ENCODE results near the gene GRIN2A. TPM values are rescaled to one million over a fixed set of nuclear protein-coding genes. Genes with fewer than 3 reads are reported as not detected.
"Not testable (repeated sequence)": the region's sequence is repeated elsewhere in the genome, so short reads cannot be mapped to it uniquely, and the experiment has no call there.

GRIN2A gene
- total RNA-seq, 1 experiment from 2014 or later, result 0.14 TPM

DNA sequence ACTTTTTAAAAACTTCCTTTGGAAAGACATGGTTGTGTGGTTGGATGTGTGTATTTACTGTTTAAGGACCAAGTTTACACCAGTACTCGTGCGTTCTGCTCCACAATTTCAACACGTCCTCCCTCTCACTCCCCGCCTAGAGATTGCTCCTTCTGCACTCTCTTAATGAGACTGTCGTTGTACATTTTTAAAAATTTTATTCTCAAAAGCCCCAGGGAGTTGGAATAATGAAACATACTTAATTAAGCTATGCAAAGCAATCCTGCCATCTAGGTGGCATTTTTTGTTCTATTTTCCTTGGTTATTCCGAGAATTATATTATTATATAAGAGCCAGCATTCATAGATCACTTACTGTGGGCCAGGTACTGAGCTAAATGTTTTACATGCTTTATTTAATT lies 264.5 kb downstream of the GRIN2A start:
- no peak for DNase-seq (ENCODE audit: low spot score)

DNA sequence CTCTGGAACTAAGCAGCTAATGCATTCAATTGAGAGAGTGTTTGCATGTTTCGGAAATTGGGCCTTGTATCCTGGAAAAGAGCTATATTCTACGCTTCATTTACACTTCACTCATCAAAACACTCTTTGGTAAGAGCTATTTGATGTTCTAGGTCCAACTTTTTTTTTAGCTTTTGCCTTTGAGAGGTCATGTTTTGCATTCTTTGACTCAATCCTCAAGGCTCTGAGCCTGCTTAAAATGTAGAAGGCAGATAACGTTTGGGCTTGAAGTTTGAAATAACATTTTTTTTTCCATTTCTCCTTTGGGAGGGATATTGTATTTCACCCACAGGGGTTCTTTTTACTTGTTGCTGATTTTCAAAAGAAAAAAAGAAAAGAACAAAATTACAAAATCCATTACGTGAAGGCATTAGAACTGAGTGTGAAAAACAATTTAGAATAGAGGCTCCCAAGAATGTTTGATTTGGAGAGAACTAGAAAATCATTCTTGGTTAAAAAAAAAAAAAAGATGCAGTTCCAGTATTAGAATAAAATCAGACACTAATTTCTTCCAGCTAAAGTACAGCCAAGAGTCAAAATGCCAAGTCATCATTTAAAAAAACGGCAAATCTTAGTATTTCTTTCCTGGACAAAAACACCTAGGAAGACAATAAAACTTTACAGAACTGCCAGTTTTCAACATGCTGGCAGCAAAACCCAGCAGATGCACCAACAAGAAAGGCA lies 268.5 kb downstream of the GRIN2A start:
- no peak for DNase-seq (ENCODE audit: low spot score)

DNA sequence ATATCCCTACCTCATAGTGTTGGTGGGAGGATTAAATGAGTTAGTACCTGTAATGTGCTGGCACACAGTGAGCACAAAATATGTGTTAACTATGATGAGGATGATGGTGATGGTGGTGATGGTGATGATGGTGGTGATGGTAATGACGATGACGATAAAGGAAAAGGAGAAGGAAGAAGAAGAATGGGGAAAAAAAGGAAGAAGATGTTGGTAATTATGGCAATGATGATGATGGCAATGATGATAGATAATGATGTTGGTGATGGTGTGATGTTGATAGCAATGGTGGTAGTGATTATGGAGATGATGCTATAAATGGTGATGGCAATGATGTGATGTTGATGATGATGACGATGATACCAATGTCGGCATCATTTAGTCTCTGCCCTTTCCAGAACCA lies 270.2 kb downstream of the GRIN2A start:
- no peak for DNase-seq (ENCODE audit: low spot score)

DNA sequence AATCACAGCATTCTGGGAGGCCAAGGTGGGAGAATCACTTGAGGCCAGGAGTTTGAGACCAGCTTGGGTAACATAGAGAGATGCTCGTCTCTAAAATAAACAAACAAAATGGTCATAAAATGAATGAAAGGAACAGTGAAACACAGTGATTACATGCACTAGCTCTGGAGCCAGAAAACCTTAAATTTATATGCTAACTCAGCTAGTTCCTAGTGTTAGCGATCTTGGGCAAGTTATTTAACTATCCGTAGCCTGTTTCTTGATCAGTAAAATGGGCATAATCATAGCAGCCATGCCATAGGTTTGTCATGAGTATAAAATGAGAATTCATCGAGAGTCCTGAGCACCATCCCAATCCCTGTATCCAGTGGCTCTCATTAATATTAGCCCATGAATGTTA lies 271.0 kb downstream of the GRIN2A start:
- no peak for DNase-seq (ENCODE audit: low spot score)

DNA sequence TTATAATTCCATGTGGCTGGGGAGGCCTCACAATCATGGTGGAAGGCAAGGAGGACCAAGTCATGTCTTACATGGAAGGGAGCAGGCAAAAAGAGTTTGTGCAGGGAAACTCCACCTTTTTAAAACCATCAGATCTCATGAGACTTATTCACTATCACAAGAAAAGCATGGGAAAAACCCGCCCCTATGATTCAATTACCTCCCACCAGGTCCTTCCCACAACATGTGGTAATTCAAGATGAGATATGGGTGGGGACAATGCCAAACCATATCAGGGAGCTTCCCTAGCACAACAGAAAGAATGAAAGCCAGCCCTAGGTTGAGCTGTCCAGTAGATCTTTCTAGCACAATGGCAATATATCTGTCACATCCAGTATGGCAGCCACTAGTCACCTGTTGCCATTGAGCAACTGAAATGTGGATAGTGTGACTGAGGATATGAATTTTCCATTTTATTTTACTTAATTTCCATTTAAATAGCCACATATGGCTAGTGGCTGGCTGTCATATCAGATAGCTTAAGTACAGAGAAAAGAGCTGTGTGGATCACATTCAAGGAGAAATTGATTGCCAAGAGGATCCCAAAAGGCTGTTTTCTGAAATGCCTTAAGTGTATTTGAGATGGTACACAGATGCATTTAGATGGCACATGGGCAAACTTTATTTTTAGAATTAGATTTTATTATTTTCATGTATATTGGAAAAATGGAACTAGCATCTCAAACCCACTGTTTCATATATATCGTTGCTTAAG lies 273.0 kb downstream of the GRIN2A start:
- DNase-seq (ENCODE audit: low spot score), result no peak

DNA sequence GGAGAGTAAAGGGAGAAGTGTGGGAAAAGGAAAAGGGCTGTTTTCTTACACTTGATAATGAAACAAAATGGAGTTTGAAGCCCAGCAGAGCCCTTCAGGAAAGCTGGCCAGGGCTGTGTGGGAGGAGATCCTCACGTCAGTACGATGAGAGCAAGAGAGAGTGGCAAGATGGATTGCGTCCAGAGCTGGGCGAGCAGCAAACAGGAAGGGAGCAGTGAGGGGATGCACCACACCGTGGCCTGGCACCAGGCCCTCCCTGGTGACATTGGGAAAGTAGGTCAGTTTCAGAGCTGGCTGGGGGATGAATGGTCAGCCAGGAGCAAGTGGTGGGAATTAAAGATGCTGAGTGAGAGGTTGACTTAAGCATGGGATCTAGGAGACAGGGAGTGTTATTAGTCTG lies 273.6 kb downstream of the GRIN2A start:
- DNase-seq (ENCODE audit: low spot score), result no peak

DNA sequence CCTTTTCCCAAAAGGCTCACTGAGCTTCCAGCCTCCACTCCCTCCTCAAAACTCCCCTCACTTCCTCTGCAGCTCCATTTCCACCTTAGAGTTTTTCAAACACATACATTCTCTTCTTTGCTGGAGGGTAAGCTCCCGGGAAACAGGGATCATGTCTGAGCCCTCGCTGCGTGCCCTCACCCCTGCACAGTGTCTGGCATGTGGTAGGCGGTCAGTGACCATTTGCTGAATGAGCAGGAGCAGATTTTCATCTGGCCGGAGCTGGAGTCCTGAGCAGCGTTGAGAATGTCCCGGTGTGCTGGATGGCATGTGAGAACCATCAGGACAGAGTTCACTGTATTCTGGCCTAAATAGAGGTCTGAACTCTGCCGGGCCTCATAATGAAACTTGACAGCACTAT lies 274.5 kb downstream of the GRIN2A start:
- DNase-seq (ENCODE audit: low spot score), result no peak

DNA sequence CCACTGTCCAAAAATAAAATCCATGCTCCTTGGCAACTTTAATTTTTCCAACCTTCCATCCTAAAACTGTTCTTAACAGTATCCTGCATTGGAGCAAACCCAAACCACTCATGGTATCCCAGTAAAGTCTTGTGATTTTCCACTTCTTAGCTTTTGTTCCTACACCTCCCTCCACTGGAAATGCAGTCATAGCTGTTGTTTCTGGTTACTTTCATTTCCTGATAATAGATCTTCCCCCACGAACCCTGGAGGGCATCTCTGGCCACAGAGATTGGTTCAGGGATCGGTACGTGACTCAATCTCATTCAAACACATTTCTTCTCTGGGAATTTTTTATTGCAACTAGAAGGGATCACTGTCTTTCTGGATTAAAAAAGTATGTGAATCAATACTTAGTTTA lies 276.0 kb downstream of the GRIN2A start:
- no peak for DNase-seq (ENCODE audit: low spot score)

DNA sequence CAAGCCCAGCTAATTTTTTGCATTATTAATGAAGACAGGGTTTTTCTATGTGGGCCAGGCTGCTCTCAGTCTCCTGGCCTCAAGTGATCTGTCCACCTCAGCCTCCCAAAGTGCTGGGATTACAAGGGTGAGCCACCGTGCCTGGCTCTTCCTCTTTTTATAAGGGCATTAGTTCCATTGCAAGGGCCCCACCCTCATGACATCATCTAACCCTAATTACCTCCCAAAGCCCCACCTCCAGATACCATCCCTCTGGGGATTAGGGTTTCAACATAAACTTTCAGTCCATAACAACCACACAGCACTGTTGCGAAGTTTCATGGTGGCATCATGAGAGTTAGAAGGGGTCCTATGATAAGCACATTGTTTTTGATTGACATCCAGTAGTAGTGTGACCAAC lies 277.7 kb downstream of the GRIN2A start:
- DNase-seq (ENCODE audit: low spot score), result no peak

DNA sequence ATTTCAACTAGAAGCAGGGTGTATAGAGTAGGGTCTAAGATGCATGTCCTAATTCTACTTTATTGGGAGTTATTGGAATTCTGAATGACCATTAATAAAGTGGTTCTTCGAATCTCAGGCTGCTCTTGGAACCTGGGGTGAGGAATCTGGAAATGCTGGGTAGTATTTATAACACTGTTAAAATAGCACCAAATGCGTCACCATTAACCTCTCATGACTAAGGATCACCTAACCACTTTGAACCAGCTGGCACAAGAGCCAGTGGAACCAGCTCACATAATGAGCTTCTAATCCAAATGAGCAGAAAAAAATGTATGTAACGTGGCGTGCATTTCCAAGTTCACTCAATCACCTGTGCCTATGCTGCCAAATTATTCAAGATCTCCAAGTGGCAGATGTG lies 281.7 kb downstream of the GRIN2A start:
- DNase-seq (ENCODE audit: low spot score), result no peak

DNA sequence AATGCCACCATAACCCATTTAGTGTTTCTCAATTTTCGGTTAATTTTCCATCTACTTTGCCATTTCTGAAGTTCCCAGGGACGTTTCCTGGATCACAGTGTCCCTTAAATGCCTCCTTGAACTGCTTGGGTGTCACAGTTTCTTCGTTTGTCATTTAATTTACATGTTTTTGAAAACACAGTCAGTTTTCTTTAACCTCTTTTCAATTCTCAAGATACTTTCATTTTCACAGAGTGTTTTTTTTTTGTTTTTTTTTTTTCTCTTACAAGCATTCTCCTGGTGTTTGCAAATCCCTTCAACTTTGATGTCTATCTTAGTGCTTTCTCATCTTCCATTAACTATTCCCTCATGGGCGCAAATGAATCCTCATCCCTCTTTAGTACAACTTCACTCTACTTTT lies 283.7 kb downstream of the GRIN2A start:
- no peak for DNase-seq (ENCODE audit: low spot score)

DNA sequence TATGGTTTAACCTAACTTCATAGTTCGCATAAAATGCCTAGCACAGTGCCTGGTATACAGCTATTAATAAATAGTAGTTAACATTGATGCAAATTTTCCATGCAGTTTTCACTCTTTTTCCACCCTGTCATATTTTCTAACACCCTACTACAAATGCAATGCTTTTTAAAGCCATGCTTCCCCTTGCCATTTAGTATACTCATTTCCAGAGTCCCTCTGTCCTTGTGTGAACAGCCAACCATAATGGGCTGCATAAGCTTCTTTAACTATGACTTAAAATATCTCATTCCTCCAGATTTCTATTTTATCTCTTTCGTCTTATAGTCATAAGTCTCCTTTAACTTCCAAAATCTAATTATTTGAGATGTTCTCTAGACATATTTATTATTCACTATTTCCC lies 284.1 kb downstream of the GRIN2A start:
- DNase-seq (ENCODE audit: low spot score), result no peak

DNA sequence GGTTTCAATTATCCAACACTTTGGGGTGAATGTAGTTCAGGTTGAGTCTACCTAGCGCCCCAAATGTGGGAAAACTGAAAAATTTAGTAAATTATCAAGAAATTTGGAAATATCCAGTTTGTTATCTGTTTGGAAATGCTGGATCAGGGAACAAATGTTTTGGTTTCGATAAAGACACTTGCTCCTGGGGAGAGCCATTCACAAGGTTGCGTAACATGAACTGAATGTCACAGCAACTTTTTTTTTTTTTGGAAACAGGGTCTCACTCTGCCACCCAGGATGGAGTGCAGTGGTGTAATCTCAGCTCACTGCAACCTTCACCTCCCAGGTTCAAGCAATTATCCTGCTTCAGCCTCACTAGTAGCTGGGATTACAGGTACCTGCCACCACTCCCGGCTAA lies 286.4 kb downstream of the GRIN2A start:
- DNase-seq (ENCODE audit: low spot score), result no peak

DNA sequence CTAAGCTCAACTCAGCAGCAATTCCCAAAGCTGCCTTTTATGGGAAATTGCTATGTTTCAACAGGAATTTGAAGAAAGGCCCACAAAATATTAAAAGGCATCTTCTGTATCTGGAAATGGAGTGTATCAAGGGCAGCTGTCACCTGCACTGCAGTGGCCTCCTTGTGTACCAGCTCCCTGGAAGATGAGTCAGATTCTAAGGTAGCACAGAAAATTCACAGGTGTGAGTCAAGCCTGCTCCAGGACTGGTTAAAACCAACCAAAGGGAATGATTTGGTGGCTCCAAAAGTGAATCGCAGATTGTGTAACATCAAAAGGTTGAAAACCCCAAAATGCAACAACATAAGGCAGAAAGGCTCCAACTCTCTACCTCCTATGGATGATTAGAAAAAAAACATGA lies 296.4 kb downstream of the GRIN2A start:
- no peak for DNase-seq (ENCODE audit: low spot score)

DNA sequence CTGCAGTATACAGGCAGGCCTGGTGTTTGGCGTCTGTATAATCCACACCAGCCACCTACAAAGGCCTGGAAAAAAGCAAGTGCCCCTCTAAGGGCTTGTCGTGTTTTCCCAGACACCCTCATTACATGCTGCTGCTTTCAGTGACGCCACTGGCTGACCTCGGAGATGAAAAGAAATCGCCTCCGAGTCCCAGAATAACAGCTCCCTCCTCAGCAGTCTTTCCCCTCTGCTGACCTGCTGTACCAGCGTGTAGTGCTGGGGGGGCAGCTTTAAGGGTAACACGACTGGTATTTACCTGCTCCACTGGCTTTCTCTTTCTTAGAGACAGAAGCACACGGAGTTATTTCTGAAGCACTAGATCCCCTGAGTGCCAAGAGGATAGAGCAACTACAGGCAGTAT lies 296.8 kb downstream of the GRIN2A start:
- no peak for DNase-seq (ENCODE audit: low spot score)

DNA sequence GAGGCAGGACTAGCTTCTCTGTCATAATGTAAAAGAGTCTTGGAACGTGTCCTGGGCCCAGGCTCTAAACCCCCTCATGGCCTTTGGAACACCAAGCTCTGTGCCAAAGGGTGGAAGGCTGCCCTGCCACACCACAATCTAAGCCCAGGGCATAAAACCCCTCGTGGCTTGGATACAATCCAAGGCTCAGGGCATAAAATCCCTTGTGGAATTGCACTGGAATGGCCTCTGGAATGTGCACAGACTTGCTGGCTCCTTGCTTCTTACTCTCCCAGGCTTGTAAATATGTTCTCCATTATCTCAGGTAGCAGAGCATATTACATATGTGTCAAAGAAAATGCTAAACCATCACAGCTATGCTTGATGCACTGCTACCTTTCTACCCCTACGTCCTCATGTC lies 306.2 kb downstream of the GRIN2A start:
- DNase-seq (ENCODE audit: low spot score), result not testable (repeated sequence)

DNA sequence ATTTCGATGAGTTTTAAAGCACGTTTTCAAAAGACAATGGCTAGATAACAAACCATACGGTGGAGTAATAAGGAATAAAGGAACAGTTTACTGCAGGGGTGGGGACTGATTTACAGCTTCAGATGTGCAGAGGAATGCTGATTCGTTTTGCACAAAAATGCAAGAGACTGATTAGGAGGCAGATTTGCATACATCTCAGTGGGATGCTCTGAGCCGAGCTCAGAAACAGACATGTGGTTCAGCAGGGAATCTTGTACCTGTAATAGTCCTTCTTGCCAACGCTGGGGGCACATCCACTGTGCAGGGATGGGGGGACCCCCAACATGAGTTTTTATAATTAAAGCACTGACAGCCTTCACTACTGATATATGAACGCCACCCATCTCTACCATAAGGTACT lies 308.0 kb downstream of the GRIN2A start:
- no peak for DNase-seq (ENCODE audit: low spot score)

DNA sequence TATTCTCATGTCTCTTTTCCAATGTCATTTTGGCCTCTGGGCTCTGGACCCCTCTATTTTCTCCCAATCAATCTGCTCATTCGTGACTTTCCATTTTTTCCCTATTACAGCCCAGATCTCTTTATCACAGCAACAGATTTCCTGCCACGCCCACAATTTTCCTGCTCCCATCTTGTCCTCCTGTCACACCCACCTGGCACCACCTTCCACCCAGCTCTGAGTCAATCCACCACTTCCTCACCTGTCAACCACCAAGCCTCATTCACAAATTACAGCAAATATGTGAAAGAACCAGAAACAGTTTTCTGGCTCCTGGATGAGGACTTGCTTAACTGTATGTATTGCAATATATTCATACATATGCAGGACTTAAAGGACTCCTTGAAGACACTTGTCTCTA lies 311.3 kb downstream of the GRIN2A start:
- DNase-seq (ENCODE audit: low spot score), result no peak

DNA sequence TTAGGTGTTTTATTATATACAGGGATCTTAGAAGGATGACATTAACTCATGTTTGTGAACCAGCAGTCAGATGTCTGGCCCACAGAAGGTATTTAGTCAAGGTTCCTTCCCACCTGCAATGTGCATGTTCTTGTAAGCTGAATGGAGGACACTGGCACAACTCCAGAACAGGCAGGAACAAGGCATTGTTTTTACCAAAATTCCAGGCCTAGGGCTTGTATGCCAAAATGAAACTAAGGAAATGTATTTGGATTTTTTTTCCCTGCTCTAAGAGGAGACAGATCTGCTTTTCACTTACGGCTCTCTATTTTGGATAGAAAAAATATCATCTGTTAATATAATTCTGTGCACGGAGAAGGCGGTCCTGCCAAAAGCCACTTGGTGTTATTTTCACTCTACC lies 312.5 kb downstream of the GRIN2A start:
- DNase-seq (ENCODE audit: low spot score), result no peak

DNA sequence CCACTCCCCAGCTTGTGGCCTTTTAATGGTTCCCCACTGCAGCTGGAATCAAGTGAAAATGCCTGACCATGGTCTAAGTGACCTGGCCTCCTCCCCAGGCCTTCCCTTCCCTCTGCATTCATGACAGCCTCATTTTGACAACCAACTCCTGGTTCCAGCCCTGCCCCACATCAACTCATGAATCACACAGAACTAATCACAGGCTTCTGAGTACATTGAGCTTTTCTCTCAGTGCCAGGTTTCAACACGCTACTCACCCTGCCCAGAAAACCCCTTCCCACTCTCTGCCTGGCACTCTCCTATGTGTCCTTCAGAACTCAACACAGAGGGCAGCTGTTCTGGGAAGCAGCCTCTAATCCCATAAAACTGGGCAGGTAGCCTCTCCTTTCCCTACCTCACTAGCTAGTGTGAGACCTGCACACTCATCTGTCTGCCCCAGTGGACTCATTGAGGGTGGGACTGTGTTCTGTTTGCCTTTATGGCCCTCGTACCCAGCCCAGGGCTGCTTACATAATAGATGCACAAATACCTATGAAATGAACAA lies 313.6 kb downstream of the GRIN2A start:
- DNase-seq (ENCODE audit: low spot score), result no peak

DNA sequence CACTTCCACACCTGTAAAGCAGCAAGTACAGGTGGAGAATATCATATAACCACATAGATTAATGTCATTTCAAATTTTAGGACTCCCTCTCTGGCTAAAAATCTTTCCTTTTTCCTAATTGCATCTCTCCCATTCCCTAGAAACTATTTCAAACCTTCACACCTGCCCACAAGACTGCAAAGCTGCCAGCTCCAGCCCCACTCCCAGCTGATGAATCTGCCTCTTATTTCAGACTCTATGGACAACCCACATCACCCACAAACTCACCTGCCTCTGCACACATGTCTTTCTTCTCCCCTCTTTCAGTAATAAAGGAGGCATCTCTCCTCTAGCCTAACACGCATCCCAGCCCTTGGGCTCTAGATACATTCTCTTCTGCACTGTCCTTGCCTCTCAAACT lies 315.1 kb downstream of the GRIN2A start:
- no peak for DNase-seq (ENCODE audit: low spot score)

DNA sequence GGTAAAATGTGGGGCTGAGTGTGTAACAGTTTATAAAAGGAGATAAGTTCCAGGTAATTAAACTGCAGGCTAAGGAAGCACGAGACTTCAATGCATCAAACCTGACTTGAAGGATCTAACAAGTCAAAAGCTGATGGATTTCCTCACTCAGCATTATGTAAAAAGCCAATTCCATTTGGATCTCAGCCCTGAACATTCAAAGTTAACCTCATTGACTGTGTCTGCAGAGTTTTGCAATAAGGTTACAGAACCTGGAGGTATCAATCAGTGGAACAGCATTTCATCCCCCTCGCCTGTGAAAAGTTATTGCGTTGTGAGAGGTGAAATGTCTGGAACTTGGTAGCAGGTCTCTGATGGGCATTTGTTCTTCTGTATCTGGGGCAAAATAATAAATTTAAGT lies 317.8 kb downstream of the GRIN2A start:
- DNase-seq (ENCODE audit: low spot score), result no peak

DNA sequence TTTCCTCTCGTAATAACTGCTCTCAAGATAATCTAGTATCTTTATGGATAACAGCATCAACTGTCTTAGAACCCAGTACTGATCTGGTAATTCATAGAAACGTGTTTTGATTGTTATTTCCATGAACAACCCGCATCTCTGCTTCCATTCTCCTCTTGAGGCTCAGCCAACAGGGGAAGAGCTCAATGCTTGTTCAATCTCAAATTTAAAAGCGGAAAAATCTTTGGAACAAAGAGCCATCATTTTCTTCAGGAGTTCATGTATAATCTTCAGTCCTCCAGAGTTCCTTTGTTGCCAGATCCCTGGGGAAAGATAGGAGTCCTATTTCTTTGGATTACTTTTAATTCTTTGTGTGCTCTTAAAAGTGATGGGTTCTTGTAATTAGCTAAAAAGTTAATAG lies 319.9 kb downstream of the GRIN2A start:
- DNase-seq (ENCODE audit: low spot score), result no peak
